ENCODE data around the gene PTPN6.

Gene PTPN6

DNA sequence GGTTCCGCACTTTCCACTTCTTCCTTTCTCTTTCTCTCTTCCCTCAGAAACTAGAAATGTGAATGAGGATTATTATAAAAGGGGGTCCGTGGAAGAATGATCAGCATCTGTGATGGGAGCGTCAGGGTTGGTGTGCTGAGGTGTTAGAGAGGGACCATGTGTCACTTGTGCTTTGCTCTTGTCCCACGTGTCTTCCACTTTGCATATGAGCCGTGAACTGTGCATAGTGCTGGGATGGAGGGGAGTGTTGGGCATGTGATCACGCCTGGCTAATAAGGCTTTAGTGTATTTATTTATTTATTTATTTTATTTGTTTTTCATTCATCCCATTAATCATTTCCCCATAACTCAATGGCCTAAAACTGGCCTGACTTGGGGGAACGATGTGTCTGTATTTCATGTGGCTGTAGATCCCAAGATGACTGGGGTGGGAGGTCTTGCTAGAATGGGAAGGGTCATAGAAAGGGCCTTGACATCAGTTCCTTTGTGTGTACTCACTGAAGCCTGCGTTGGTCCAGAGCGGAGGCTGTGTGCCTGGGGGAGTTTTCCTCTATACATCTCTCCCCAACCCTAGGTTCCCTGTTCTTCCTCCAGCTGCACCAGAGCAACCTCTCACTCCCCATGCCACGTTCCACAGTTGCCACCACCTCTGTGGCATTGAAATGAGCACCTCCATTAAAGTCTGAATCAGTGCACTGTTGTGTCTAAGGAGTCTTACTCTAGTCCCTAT, 28.0 kb upstream of the PTPN6 start:
- no peak for FAIRE-seq

DNA sequence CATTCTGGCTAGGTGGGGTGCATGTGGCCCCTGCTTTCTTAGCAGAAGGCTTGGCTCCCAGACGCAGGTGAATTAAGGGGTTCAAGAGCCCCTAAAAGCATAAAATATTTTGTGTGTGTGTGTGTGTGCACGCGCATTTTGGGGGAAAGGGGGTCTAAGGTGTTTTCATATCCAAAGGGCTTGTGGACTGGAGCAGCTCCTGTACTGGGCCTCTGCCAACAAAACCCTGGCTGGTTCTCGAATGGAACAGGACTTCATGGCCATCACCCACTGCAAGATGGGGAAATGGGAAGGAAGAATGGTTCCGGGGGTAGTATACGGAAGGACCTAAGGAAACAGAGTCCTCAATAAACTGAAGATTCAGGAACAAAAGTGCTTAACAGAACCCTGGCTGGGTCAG, 27.3 kb upstream of the PTPN6 start:
- no peak for FAIRE-seq

GRCh38 chr12:6925239-6925539, 26.0 kb upstream of the PTPN6 start:
- no peak for FAIRE-seq

DNA sequence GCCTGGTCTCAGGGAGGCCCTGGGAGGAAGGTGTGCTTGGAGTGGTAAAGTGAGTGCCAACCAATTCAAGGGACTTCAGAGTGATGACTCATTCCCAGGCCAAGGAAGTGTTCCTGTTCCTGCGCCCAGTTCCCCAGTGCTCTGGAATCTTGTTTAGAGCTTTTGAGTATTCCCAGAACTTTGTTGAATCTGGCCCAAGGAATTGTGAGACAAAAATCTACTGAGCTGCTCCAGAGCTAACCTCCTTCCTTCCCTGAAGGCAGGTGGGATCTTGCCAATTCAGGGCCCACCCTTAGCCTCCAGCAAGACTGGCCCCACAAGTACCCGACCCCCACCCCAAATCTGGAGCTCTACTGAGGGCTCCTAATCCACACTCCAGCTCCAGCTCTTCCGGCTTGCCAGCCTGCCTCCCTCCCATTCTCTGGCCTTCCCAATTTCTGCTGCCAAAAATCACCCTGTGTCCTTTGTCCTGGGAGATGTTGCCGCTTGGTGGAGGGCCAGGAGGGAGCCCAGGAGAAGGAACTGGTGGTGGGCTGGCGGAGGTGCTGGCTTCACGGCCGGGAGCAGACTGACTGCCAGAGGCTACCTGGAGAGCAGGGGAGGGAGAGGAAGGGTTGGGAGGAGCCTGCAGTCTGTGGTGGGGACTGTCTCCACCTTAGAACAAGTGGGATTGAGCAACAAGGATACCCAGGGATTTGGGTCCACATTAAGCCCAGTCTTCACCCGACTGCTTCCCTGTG, 25.4 kb upstream of the PTPN6 start:
- peak; percentile 90 for FAIRE-seq

- no peak for FAIRE-seq
These were observed 23.7 kb upstream of the PTPN6 start, which contains the start of gene ATN1 for GRCh38 chr12:6927379-6928021. ATN1 (plus strand) TSS chr12:6927959; CDS start chr12:6934002, 6,043 bp downstream.

DNA sequence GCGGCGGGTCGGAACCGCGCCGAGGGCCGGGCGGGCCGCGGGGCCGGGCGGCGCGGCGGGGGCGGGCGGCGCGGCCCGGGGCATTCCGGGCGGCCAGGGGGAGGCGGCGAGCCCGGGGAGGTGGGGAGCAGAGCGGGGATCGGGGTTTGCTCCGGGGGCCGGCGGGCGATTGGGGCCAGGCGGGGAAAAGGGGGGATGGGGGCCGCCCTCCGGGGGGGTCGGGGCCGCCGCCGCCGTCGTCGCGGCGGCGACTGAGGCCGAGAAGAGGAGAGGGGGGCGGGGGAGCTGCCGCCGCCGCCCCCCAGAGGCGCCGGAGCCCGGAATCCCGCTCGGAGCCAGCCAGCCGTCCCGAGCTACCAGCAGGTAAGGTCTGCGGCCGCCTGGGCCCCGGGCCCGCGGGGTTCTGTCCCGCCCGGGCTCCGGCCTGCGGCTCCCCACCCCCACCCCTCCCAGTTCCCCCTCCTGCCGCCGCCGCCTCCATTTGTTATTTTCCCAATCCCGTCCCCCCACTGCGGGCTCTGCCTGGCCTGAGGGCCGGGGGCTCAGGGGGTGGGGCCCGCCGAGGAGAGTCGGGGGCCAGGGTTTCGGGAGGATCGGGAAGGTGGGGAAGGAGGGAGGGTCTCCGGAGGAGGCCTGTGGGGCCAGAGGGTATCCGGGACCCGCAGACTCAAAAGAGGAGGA, 23.0 kb upstream of the PTPN6 start:
- FAIRE-seq: no peak

GRCh38 chr12:6928703-6929407, 22.3 kb upstream of the PTPN6 start:
- FAIRE-seq: no peak

DNA sequence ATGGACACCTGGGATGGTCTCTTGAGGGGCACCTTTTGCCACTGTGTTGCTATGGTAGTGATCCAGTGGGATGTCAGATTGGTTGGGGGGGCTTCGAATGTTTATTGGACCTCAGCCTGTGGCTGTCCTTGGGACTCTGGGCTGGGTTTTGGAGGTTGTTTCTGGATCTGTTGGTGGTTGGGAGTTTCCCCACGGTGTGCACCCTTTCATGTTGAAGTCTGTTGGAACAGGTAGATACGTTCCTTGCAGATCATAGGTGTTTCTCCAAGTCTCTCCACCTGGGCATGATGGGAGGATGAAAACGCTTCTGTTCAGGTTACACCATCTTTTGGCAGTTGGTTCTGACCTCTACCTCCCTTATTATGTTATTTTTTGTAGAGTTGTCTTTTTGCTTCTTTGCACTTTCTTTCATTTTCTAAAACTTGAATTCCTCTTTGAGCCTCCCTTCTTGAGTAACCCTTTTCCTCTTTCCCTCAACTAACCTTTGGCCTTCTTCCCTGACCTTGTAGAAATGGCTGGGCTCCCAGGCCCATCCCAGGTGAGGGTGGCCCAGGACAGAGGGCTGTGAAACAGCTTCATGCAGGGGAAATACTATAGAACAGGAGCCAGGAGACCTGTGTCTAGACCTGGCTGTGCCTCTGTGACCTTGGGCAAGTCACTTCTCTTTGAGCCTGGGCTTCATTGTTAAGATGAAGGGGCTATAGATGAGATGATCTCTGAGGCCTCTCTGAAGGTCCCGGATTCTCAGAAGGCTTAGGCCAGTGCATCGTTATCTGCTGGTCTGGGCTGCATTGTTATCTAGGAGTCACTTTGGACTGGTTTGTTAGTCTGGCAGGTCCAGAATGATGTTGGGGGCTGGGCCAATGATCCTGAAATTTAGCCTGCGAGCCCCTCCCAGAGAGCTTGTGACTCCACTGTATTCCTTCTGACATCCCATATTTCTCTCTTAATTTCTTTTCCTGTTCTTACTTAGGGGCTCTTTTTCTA, 21.4 kb upstream of the PTPN6 start:
- FAIRE-seq: no peak

DNA sequence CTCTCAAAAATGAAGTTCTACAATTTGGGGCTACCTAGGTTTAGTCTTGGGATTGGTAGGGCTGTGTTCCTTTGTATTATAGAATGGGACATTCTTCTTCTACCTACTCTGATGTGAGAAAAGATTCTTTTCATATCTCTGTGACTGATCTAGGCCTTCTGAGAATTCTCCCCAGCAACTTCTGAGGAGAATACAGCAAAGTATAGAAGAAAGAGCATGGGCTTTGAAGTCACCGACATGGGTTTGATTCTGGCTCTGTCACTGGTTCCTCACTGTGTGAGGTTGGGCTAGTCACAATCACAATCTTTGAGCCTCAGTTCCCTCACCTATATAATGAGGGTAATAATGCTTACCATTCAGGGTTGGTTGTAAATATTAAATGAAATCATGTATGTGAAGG, 18.4 kb upstream of the PTPN6 start:
- no peak for FAIRE-seq

- no peak for FAIRE-seq
These were observed 17.0 kb upstream of the PTPN6 start for GRCh38 chr12:6934110-6934509.

GRCh38 chr12:6935371-6936193, 15.6 kb upstream of the PTPN6 start:
- no peak for FAIRE-seq

DNA sequence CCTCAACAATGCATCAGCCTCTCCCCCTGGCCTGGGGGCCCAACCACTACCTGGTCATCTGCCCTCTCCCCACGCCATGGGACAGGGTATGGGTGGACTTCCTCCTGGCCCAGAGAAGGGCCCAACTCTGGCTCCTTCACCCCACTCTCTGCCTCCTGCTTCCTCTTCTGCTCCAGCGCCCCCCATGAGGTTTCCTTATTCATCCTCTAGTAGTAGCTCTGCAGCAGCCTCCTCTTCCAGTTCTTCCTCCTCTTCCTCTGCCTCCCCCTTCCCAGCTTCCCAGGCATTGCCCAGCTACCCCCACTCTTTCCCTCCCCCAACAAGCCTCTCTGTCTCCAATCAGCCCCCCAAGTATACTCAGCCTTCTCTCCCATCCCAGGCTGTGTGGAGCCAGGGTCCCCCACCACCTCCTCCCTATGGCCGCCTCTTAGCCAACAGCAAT, 14.9 kb upstream of the PTPN6 start:
- FAIRE-seq: no peak

- no peak for FAIRE-seq
These were observed 14.3 kb upstream of the PTPN6 start for GRCh38 chr12:6936636-6937480.

DNA sequence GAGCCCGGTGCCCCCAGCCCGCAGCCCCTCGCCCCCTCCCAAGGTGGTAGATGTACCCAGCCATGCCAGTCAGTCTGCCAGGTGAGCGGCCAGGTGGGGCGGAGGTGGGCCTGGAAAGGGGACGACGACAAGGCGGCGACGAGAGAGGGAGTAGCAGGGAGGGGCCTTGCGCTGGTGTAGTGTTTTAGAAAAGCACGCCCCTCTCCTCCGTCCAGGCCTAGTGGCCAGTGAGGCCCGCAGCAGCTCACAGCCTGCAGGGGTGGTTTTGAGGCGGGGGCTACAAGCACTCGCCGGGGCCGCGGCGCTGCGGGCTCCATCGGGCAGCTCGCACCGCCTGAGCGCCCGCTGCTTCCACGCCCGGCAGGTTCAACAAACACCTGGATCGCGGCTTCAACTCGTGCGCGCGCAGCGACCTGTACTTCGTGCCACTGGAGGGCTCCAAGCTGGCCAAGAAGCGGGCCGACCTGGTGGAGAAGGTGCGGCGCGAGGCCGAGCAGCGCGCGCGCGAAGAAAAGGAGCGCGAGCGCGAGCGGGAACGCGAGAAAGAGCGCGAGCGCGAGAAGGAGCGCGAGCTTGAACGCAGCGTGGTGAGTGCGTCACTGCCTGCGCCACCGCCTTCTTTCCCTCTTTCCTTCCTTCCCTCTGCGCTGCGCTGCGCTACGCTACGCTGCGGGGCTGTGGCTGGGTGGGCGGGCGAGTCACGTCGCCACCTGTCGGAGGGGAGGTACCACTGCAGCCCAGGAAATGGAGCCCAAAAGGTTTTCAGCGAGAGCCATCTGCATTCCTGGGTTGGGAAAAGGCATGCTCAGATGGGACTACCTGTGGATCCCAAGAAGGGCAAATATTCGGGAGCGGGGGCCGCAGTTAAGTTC, 13.4 kb upstream of the PTPN6 start:
- peak; percentile 98 for FAIRE-seq

DNA sequence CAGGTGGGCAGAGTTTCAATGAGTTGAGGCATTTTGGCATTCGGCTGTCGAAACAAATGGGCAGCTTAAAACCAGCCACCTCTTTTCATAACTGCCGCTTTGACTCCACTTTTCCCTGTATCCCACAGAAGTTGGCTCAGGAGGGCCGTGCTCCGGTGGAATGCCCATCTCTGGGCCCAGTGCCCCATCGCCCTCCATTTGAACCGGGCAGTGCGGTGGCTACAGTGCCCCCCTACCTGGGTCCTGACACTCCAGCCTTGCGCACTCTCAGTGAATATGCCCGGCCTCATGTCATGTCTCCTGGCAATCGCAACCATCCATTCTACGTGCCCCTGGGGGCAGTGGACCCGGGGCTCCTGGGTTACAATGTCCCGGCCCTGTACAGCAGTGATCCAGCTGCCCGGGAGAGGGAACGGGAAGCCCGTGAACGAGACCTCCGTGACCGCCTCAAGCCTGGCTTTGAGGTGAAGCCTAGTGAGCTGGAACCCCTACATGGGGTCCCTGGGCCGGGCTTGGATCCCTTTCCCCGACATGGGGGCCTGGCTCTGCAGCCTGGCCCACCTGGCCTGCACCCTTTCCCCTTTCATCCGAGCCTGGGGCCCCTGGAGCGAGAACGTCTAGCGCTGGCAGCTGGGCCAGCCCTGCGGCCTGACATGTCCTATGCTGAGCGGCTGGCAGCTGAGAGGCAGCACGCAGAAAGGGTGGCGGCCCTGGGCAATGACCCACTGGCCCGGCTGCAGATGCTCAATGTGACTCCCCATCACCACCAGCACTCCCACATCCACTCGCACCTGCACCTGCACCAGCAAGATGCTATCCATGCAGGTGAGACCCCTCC, 12.6 kb upstream of the PTPN6 start:
- no peak for FAIRE-seq

DNA sequence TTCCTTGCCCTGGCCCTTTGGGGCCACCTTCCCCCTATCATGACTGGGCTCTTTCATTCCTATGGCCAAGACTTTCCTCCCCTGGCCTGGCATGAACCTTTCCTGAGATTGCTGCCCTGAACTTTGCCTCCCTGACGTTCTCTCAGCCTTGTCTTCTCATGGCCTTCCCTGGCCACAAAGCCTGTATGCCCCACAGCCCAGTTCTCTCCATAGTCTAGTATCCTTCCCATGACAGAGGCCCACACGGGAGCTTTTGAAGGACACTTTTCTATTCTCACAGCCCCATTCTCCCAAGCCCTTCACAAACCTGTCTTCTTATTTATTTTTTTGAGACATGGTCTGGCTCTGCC, 12.0 kb upstream of the PTPN6 start:
- no peak for FAIRE-seq

DNA sequence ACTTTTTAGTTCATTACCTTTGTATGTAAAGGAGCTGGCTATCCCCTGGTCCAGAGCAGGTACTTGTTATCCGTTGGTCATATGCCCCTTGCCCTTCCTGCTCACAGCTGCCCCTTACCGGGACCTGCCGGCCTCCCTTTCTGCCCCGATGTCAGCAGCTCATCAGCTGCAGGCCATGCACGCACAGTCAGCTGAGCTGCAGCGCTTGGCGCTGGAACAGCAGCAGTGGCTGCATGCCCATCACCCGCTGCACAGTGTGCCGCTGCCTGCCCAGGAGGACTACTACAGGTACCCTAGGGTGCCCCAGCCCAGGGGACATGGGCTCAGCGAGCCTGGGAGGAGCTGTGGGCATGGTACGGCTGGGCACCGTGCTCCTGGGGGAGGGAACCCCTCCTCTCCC, 9.9 kb upstream of the PTPN6 start:
- no peak for FAIRE-seq

DNA sequence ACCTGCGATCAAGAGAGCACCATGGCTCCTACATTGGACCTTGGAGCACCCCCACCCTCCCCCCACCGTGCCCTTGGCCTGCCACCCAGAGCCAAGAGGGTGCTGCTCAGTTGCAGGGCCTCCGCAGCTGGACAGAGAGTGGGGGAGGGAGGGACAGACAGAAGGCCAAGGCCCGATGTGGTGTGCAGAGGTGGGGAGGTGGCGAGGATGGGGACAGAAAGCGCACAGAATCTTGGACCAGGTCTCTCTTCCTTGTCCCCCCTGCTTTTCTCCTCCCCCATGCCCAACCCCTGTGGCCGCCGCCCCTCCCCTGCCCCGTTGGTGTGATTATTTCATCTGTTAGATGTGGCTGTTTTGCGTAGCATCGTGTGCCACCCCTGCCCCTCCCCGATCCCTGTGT, 9.4 kb upstream of the PTPN6 start:
- no peak for FAIRE-seq
